Activated naive CD4-positive, alpha-beta T cell treated with anti-CD3 and anti-CD28 coated beads, Interleukin-2, amount 10 ng/mL, durations not matched to agents 7 days and 5 days (primary cell): Measurements from ENCODE around the gene IRGC.

Source experiments
- CTCF ChIA-PET: fragments of 350-600 bp; sonication (Branson Sonifier 250); formaldehyde crosslinking; loops from one replicate; lab custom pipeline; 2021; ENCODE audit warnings: antibody characterized with exemption; lab: Charles Lee
- DNase-seq: peaks from one replicate; pipeline ENCODE4 v3.0.0-alpha.2; 2020
- H3K27ac Mint-ChIP-seq: one replicate; pipeline ENCODE4 v1.8.0; 2021; ENCODE audit warnings: mild to moderate bottlenecking, moderate library complexity, mixed read lengths
- H3K27me3 Mint-ChIP-seq: one replicate; pipeline ENCODE4 v1.8.0; 2021; ENCODE audit warnings: mild to moderate bottlenecking, mixed read lengths
- H3K36me3 Mint-ChIP-seq: one replicate; pipeline ENCODE4 v1.8.0; 2021; ENCODE audit warnings: mixed read lengths
- H3K4me1 Mint-ChIP-seq: one replicate; pipeline ENCODE4 v1.8.0; 2021; ENCODE audit warnings: mixed read lengths
- H3K4me3 Mint-ChIP-seq: one replicate; pipeline ENCODE4 v1.8.0; 2021; ENCODE audit warnings: mild to moderate bottlenecking, moderate library complexity, mixed read lengths
- H3K9me3 Mint-ChIP-seq: one replicate; pipeline ENCODE4 v1.8.0; 2021; ENCODE audit warnings: mixed read lengths

Gene IRGC

GRCh38 chr19:43699506-43700394, 16.1 kb upstream of the IRGC start:
- DNase-seq = no peak
- H3K36me3 Mint-ChIP-seq = peaks cover 2% of the 10 kb centered on the region
- peaks cover 1% of the 10 kb centered on the region for H3K9me3 Mint-ChIP-seq
- H3K27me3 Mint-ChIP-seq = peaks cover 47% of the 10 kb centered on the region
- peak overlapping the region; percentile 96 for H3K27ac Mint-ChIP-seq
- peak overlapping the region; percentile 22 for H3K4me3 Mint-ChIP-seq
- CTCF ChIA-PET = interaction anchor here (1.8 kb wide), 1 partner anchor 31 kb away, joined by 6 read pairs; no protein-coding TSS in a partner anchor
- peaks cover 30% of the 10 kb centered on the region for H3K4me1 Mint-ChIP-seq

GRCh38 chr19:43700395-43701000, 15.4 kb upstream of the IRGC start:
- peak overlapping the region; percentile 74 for H3K4me3 Mint-ChIP-seq
- H3K4me1 Mint-ChIP-seq = peaks cover 30% of the 10 kb centered on the region
- DNase-seq = no peak
- CTCF ChIA-PET = interaction anchor here (1.8 kb wide), 1 partner anchor 32 kb away, joined by 6 read pairs; no protein-coding TSS in a partner anchor
- H3K36me3 Mint-ChIP-seq = peaks cover 2% of the 10 kb centered on the region
- peak overlapping the region; percentile 96 for H3K27ac Mint-ChIP-seq
- H3K9me3 Mint-ChIP-seq = peaks cover 1% of the 10 kb centered on the region
- peaks cover 44% of the 10 kb centered on the region for H3K27me3 Mint-ChIP-seq

GRCh38 chr19:43704002-43704705, 11.7 kb upstream of the IRGC start:
- no peak overlapping the region for H3K4me3 Mint-ChIP-seq
- no peak overlapping the region for H3K27ac Mint-ChIP-seq
- peaks cover 26% of the 10 kb centered on the region for H3K4me1 Mint-ChIP-seq
- peaks cover 21% of the 10 kb centered on the region for H3K27me3 Mint-ChIP-seq
- peaks cover 8% of the 10 kb centered on the region for H3K9me3 Mint-ChIP-seq
- peaks cover 2% of the 10 kb centered on the region for H3K36me3 Mint-ChIP-seq
- no peak for DNase-seq
- CTCF ChIA-PET = interaction anchor here (0.5 kb wide), 1 partner anchor 10 kb away, joined by 3 read pairs; no protein-coding TSS in a partner anchor

- Mint-ChIP-seq H3K9me3 (peaks cover 9% of the 10 kb centered on the region), H3K27me3 (peaks cover 8% of the 10 kb centered on the region), H3K27ac (no peak overlapping the region), H3K4me1 (peaks cover 11% of the 10 kb centered on the region), H3K4me3 (no peak overlapping the region), H3K36me3 (peaks cover 2% of the 10 kb centered on the region)
- CTCF ChIA-PET = no interaction called here
- DNase-seq = no peak
Observed at GRCh38 chr19:43705729-43706128, 10.1 kb upstream of the IRGC start.

GRCh38 chr19:43707158-43707712, 8.6 kb upstream of the IRGC start:
- peaks cover 8% of the 10 kb centered on the region for H3K27me3 Mint-ChIP-seq
- CTCF ChIA-PET = interaction anchor here (1.2 kb wide), 1 partner anchor 38 kb away, joined by 3 read pairs; no protein-coding TSS in a partner anchor
- H3K9me3 Mint-ChIP-seq = peaks cover 8% of the 10 kb centered on the region
- no peak overlapping the region for H3K27ac Mint-ChIP-seq
- peaks cover 2% of the 10 kb centered on the region for H3K4me1 Mint-ChIP-seq
- no peak for DNase-seq
- H3K36me3 Mint-ChIP-seq = no peaks in the 10 kb centered on the region
- H3K4me3 Mint-ChIP-seq = no peak overlapping the region

- H3K27me3 Mint-ChIP-seq = peaks cover 12% of the 10 kb centered on the region
- CTCF ChIA-PET = interaction anchor here (1.2 kb wide), 1 partner anchor 36 kb away, joined by 3 read pairs; no protein-coding TSS in a partner anchor
- H3K36me3 Mint-ChIP-seq = no peaks in the 10 kb centered on the region
- DNase-seq = no peak
- no peak overlapping the region for H3K4me3 Mint-ChIP-seq
- H3K9me3 Mint-ChIP-seq = peaks cover 8% of the 10 kb centered on the region
- no peak overlapping the region for H3K27ac Mint-ChIP-seq
- H3K4me1 Mint-ChIP-seq = no peaks in the 10 kb centered on the region
Observed at GRCh38 chr19:43708716-43709115, 7.2 kb upstream of the IRGC start.

- no peak for DNase-seq
- no peak overlapping the region for H3K4me3 Mint-ChIP-seq
- no peaks in the 10 kb centered on the region for H3K4me1 Mint-ChIP-seq
- peaks cover 12% of the 10 kb centered on the region for H3K27me3 Mint-ChIP-seq
- no peaks in the 10 kb centered on the region for H3K36me3 Mint-ChIP-seq
- H3K27ac Mint-ChIP-seq = no peak overlapping the region
- peaks cover 8% of the 10 kb centered on the region for H3K9me3 Mint-ChIP-seq
- CTCF ChIA-PET = no interaction called here
Observed at GRCh38 chr19:43711751-43712355, 4.0 kb upstream of the IRGC start.

GRCh38 chr19:43713208-43713607, 2.7 kb upstream of the IRGC start:
- Mint-ChIP-seq H3K4me1 (no peaks in the 10 kb centered on the region), H3K9me3 (peaks cover 6% of the 10 kb centered on the region), H3K27ac (no peak overlapping the region), H3K27me3 (peaks cover 12% of the 10 kb centered on the region), H3K4me3 (no peak overlapping the region), H3K36me3 (no peaks in the 10 kb centered on the region)
- DNase-seq = no peak
- CTCF ChIA-PET = no interaction called here

GRCh38 chr19:43718627-43719377, 2.9 kb downstream of the IRGC start:
- H3K27me3 Mint-ChIP-seq = peaks cover 8% of the 10 kb centered on the region

GRCh38 chr19:43719378-43719868, 3.5 kb downstream of the IRGC start:
- peaks cover 8% of the 10 kb centered on the region for H3K27me3 Mint-ChIP-seq
- H3K27ac Mint-ChIP-seq = no peak overlapping the region
- H3K36me3 Mint-ChIP-seq = no peaks in the 10 kb centered on the region
- H3K4me1 Mint-ChIP-seq = no peaks in the 10 kb centered on the region
- H3K4me3 Mint-ChIP-seq = no peak overlapping the region
- CTCF ChIA-PET = interaction anchor here (1.0 kb wide), 1 partner anchor 164 kb away, joined by 3 read pairs; no protein-coding TSS in a partner anchor
- no peaks in the 10 kb centered on the region for H3K9me3 Mint-ChIP-seq
- DNase-seq = no peak

More at GRCh38 chr19:43718627-43719377, 2.9 kb downstream of the IRGC start:
- no peaks in the 10 kb centered on the region for H3K4me1 Mint-ChIP-seq
- H3K27ac Mint-ChIP-seq = no peak overlapping the region
- H3K9me3 Mint-ChIP-seq = no peaks in the 10 kb centered on the region
- DNase-seq = no peak
- CTCF ChIA-PET = no interaction called here
- no peaks in the 10 kb centered on the region for H3K36me3 Mint-ChIP-seq
- no peak overlapping the region for H3K4me3 Mint-ChIP-seq

GRCh38 chr19:43719918-43720317, 4.0 kb downstream of the IRGC start:
- H3K9me3 Mint-ChIP-seq = no peaks in the 10 kb centered on the region
- H3K36me3 Mint-ChIP-seq = no peaks in the 10 kb centered on the region
- DNase-seq = no peak
- H3K27me3 Mint-ChIP-seq = peaks cover 5% of the 10 kb centered on the region
- no peaks in the 10 kb centered on the region for H3K4me1 Mint-ChIP-seq
- CTCF ChIA-PET = interaction anchor here (1.0 kb wide), 1 partner anchor 165 kb away, joined by 3 read pairs; no protein-coding TSS in a partner anchor
- H3K27ac Mint-ChIP-seq = no peak overlapping the region
- H3K4me3 Mint-ChIP-seq = no peak overlapping the region

GRCh38 chr19:43720936-43721335, 5.1 kb downstream of the IRGC start:
- DNase-seq = no peak
- peaks cover 3% of the 10 kb centered on the region for H3K27me3 Mint-ChIP-seq
- no peaks in the 10 kb centered on the region for H3K9me3 Mint-ChIP-seq
- no peaks in the 10 kb centered on the region for H3K36me3 Mint-ChIP-seq
- H3K4me1 Mint-ChIP-seq = peaks cover 4% of the 10 kb centered on the region
- H3K27ac Mint-ChIP-seq = no peak overlapping the region
- CTCF ChIA-PET = no interaction called here
- no peak overlapping the region for H3K4me3 Mint-ChIP-seq
